CD4-positive, alpha-beta T cell (primary cell): ENCODE data around the gene RAB20. TPM values are rescaled to one million over a fixed set of nuclear protein-coding genes. Genes with fewer than 3 reads are reported as not detected.

Experiments
- ATAC-seq: fragments of 200-7000 bp; cut with Tn5 transposase; one replicate; pipeline ENCODE4 v1.10.0; 2022; ENCODE audit warnings: mild to moderate bottlenecking; ENCODE audit not compliant: poor library complexity
- CTCF ChIA-PET: fragments of 350-600 bp; sonication (Branson Sonifier 250); formaldehyde crosslinking; loops from one replicate; lab custom pipeline; 2021; ENCODE audit warnings: antibody characterized with exemption, inconsistent platforms; lab: Charles Lee
- POLR2A ChIA-PET: fragments of 350-600 bp; sonication (Branson Sonifier 250); formaldehyde crosslinking; loops from one replicate; lab custom pipeline; 2021; ENCODE audit warnings: antibody characterized with exemption, inconsistent platforms; lab: Charles Lee
- DNase-seq, 14 experiments: peaks; one replicate each; pipeline ENCODE4 v3.0.0-alpha.2; 2013 to 2020; ENCODE audit warnings: mixed read lengths in 2 of 14
- H3K27ac ChIP-seq, 2 donors: one replicate each; pipeline versions ENCODE4 v1.5.1 to v1.7.0; 2013; ENCODE audit warnings: low read length in 2 of 2, low read depth in 1 of 2, mild to moderate bottlenecking in 1 of 2
- H3K27me3 ChIP-seq, 2 experiments: 1 replicate in 1 of 2; 2 replicates in 1 of 2; pipeline versions ENCODE4 v1.6.1 to v1.7.0; 2013; ENCODE audit warnings: low read length in 2 of 2, control low read depth in 1 of 2, mild to moderate bottlenecking in 1 of 2, moderate library complexity in 1 of 2; ENCODE audit not compliant: insufficient read depth in 2 of 2, control insufficient read depth in 1 of 2
- H3K36me3 ChIP-seq: one replicate; pipeline ENCODE4 v1.6.1; 2013; ENCODE audit warnings: low read length, control low read depth; ENCODE audit not compliant: insufficient read depth
- H3K4me1 ChIP-seq: one replicate; pipeline ENCODE4 v1.6.1; 2013; ENCODE audit warnings: low read length, control low read depth; ENCODE audit not compliant: insufficient read depth
- H3K4me3 ChIP-seq: one replicate; pipeline ENCODE4 v1.5.1; 2013; ENCODE audit warnings: mild to moderate bottlenecking, low read length, moderate library complexity
- H3K9me3 ChIP-seq, 2 experiments: 1 replicate in 1 of 2; 2 replicates in 1 of 2; pipeline versions ENCODE4 v1.6.1 to v1.7.0; 2013; ENCODE audit warnings: low read length in 2 of 2, mild to moderate bottlenecking in 2 of 2, control low read depth in 1 of 2, moderate library complexity in 1 of 2; ENCODE audit not compliant: control insufficient read depth in 1 of 2, insufficient read depth in 1 of 2
- H3K27ac Mint-ChIP-seq: one replicate; pipeline ENCODE4 v1.8.0; 2020; ENCODE audit warnings: mixed read lengths
- H3K27me3 Mint-ChIP-seq: one replicate; pipeline ENCODE4 v1.8.0; 2021; ENCODE audit warnings: mixed read lengths
- H3K36me3 Mint-ChIP-seq: one replicate; pipeline ENCODE4 v1.8.0; 2021; ENCODE audit warnings: low read depth, mixed read lengths
- H3K4me1 Mint-ChIP-seq: one replicate; pipeline ENCODE4 v1.8.0; 2021; ENCODE audit warnings: low read depth, mixed read lengths
- H3K4me3 Mint-ChIP-seq: one replicate; pipeline ENCODE4 v1.8.0; 2020; ENCODE audit warnings: mild to moderate bottlenecking, mixed read lengths
- H3K9me3 Mint-ChIP-seq: one replicate; pipeline ENCODE4 v1.8.0; 2020; ENCODE audit warnings: mixed read lengths
- CTCF ChIP-seq: fragments of 200-600 bp; IDR thresholded peaks from one replicate; pipeline ENCODE4 v1.8.0; 2022; ENCODE audit warnings: antibody characterized with exemption, mild to moderate bottlenecking
- intact Hi-C, 2 experiments: fragments of 100-400 bp; cut with DNase I in 1 of 2; cut with micrococcal nuclease in 1 of 2; formaldehyde crosslinking; loops; one replicate each; pipeline versions ENCODE4 v1.15.1 to v1.9.0; 2023 to 2025; cut with DNase I, micrococcal nuclease
- total RNA-seq, 174 experiments: library from RNA in 2 of 174; stranded (reverse) in 2 of 174; gene quantifications; one replicate each; pipeline ENCODE4 v1.2.3 and lab custom pipeline; 2021 to 2026

The RAB20 gene
- total RNA-seq, 2 experiments from 2014 or later = 0.89 to 1.4 TPM

- Mint-ChIP-seq H3K9me3 (no peaks in the 10 kb centered on the region), H3K4me1 (peaks cover 9% of the 10 kb centered on the region), H3K36me3 (no peaks in the 10 kb centered on the region), H3K27me3 (peaks cover 64% of the 10 kb centered on the region), H3K27ac (no peak overlapping the region), H3K4me3 (no peak overlapping the region)
- Histone ChIP-seq H3K36me3 (no peaks in the 10 kb centered on the region), H3K27ac (no peak overlapping the region), H3K9me3 (peaks cover 0 to 4% of the 10 kb centered on the region in 2 experiments), H3K4me3 (no peak overlapping the region), H3K4me1 (peaks cover 6% of the 10 kb centered on the region), H3K27me3 (peaks cover 15 to 16% of the 10 kb centered on the region in 2 experiments)
- intact Hi-C loops = no loop called here
- CTCF ChIA-PET = no interaction called here
- TF ChIP-seq CTCF = no peak
- POLR2A ChIA-PET = no interaction called here
- DNase-seq = no peak
- no peak for ATAC-seq
Measured at GRCh38 chr13:110578363-110578762, 16.8 kb upstream of the RAB20 start.

- intact Hi-C loops = no loop called here
Measured at GRCh38 chr13:110576736-110577476, 15.4 kb upstream of the RAB20 start.

GRCh38 chr13:110576070-110576394, 14.5 kb upstream of the RAB20 start:
- Mint-ChIP-seq H3K27me3 (peaks cover 69% of the 10 kb centered on the region), H3K36me3 (no peaks in the 10 kb centered on the region), H3K27ac (no peak overlapping the region), H3K4me3 (no peak overlapping the region), H3K9me3 (no peaks in the 10 kb centered on the region), H3K4me1 (peaks cover 9% of the 10 kb centered on the region)
- Histone ChIP-seq H3K4me3 (no peak overlapping the region), H3K9me3 (no peaks in the 10 kb centered on the region), H3K4me1 (peaks cover 6% of the 10 kb centered on the region), H3K36me3 (no peaks in the 10 kb centered on the region), H3K27ac (no peak overlapping the region), H3K27me3 (peaks cover 20 to 29% of the 10 kb centered on the region in 2 experiments)
- ChIA-PET CTCF (no interaction called here), POLR2A (no interaction called here)
- intact Hi-C loops = no loop called here
- ATAC-seq = no peak
- no peak for DNase-seq
- TF ChIP-seq CTCF = no peak

More at GRCh38 chr13:110576736-110577476, 15.4 kb upstream of the RAB20 start:
- ATAC-seq (no peak), DNase-seq (no peak)
- no peak overlapping the region for H3K27ac Mint-ChIP-seq
- Histone ChIP-seq H3K36me3 (no peaks in the 10 kb centered on the region), H3K4me3 (no peak overlapping the region), H3K27me3 (peaks cover 16 to 22% of the 10 kb centered on the region in 2 experiments), H3K4me1 (peaks cover 6% of the 10 kb centered on the region), H3K9me3 (peaks cover 0 to 2% of the 10 kb centered on the region in 2 experiments), H3K27ac (no peak overlapping the region)
- TF ChIP-seq CTCF = no peak
- H3K27me3 Mint-ChIP-seq = peaks cover 68% of the 10 kb centered on the region
- no peaks in the 10 kb centered on the region for H3K36me3 Mint-ChIP-seq
- CTCF ChIA-PET = interaction anchor here (0.6 kb wide), 1 partner anchor 17 kb away, joined by 4 read pairs; no protein-coding TSS in a partner anchor
- H3K4me1 Mint-ChIP-seq = peaks cover 9% of the 10 kb centered on the region
- no peak overlapping the region for H3K4me3 Mint-ChIP-seq
- POLR2A ChIA-PET = no interaction called here
- no peaks in the 10 kb centered on the region for H3K9me3 Mint-ChIP-seq
